MM.1S (cell line): ENCODE results near the gene NEMP1.

ENCODE experiments used
- DNase-seq: peaks from one replicate; pipeline ENCODE4 v3.0.0-alpha.2; 2015
- H2AFZ ChIP-seq: fragments of 300-600 bp; sonication (generic); 2 replicates; pipeline ENCODE4 v1.6.0; 2016; ENCODE audit warnings: antibody characterized with exemption, low read length
- H3F3A ChIP-seq: fragments of 300-600 bp; sonication (generic); 2 replicates; pipeline ENCODE4 v1.6.1; 2016; ENCODE audit warnings: mild to moderate bottlenecking, antibody characterized with exemption, low read length, moderate library complexity, mixed read lengths; ENCODE audit not compliant: insufficient read depth
- H3K27ac ChIP-seq: fragments of 300-600 bp; sonication (generic); 2 replicates; pipeline ENCODE4 v1.5.1; 2016; ENCODE audit warnings: mild to moderate bottlenecking, low read length
- H3K27me3 ChIP-seq: fragments of 300-600 bp; sonication (generic); replicated peaks from 2 replicates; pipeline ENCODE4 v1.6.0; 2016; ENCODE audit warnings: low read length; ENCODE audit not compliant: insufficient read depth
- H3K36me3 ChIP-seq: fragments of 300-600 bp; sonication (generic); replicated peaks from 2 replicates; pipeline ENCODE4 v1.6.1; 2016; ENCODE audit warnings: mild to moderate bottlenecking, low read length, mixed read lengths; ENCODE audit not compliant: insufficient read depth
- H3K4me1 ChIP-seq: fragments of 300-600 bp; sonication (generic); 2 replicates; pipeline ENCODE4 v1.6.1; 2016; ENCODE audit warnings: low read length, mixed read lengths
- H3K4me2 ChIP-seq: fragments of 300-600 bp; sonication (generic); 2 replicates; pipeline ENCODE4 v1.6.0; 2016; ENCODE audit warnings: low read depth, low read length
- H3K4me3 ChIP-seq: fragments of 300-600 bp; sonication (generic); 2 replicates; pipeline ENCODE4 v1.5.1; 2016; ENCODE audit warnings: low read length, mixed read lengths
- H3K79me2 ChIP-seq: fragments of 300-600 bp; sonication (generic); 2 replicates; pipeline ENCODE4 v1.6.1; 2016; ENCODE audit warnings: mixed run types, low read length, mixed read lengths
- H3K9ac ChIP-seq: fragments of 300-600 bp; sonication (generic); 2 replicates; pipeline ENCODE4 v1.6.1; 2016; ENCODE audit warnings: low read length, mixed read lengths
- H3K9me2 ChIP-seq: fragments of 300-600 bp; sonication (generic); replicated peaks from 2 replicates; pipeline ENCODE4 v1.6.1; 2016; ENCODE audit warnings: mild to moderate bottlenecking, low read length, mixed read lengths; ENCODE audit not compliant: insufficient read depth
- H3K9me3 ChIP-seq: fragments of 300-600 bp; sonication (generic); replicated peaks from 2 replicates; pipeline ENCODE4 v1.6.1; 2016; ENCODE audit warnings: mild to moderate bottlenecking, low read length, mixed read lengths; ENCODE audit not compliant: insufficient read depth
- H4K20me1 ChIP-seq: fragments of 300-600 bp; sonication (generic); 2 replicates; pipeline ENCODE4 v1.6.1; 2016; ENCODE audit warnings: mild to moderate bottlenecking, low read length, moderate library complexity, mixed read lengths; ENCODE audit not compliant: insufficient read depth
- CTCF ChIP-seq: fragments of 300-600 bp; sonication (generic); IDR thresholded peaks from 2 replicates; pipeline ENCODE4 v1.5.1; 2016; ENCODE audit warnings: antibody characterized with exemption, low read length, mixed read lengths
- EZH2 ChIP-seq: fragments of 300-600 bp; sonication (generic); optimal IDR thresholded peaks from 2 replicates; pipeline ENCODE3; 2017; ENCODE audit warnings: low read depth, mild to moderate bottlenecking, antibody characterized with exemption, low read length, mixed read lengths
- EZH2phosphoT487 ChIP-seq: fragments of 300-600 bp; sonication (generic); IDR thresholded peaks from 2 replicates; pipeline ENCODE4 v1.6.1; 2018; ENCODE audit warnings: antibody characterized with exemption, low read length

Gene NEMP1

DNA sequence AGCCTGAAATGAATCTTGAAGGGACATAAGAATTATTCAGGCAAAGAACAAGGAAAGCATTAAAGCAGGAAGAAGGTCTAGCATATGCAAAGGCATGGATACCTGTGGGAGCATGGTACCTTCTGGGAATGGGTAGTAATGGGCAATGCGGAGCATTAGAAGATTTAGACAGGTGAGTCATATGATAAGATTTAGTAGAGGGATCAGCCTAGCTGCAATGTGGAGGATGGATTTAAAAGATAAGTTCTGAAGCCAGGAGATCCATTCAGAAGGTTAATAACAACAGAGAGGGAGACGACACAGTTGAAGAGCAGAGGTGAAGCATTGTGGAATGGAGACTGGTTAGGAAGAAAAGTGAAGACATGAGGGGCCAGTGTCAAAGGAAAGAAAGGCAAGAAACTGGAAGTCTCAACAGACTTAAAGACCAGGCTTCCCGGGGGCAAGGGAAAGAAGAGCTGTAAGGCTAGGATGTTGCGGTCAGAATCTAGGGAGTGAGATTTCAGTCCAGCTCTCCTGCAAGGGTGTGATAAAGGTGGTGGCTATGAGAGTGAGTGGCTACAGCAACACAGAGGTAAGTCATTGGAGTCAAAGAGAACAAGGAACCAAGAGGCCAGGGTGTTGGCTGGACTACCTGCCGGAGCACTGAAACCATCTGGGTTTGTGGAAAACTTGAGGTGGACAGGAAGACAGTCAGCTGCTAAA, 38.1 kb upstream of the NEMP1 start:
- H3K36me3 ChIP-seq = no peaks in the 10 kb centered on the region
- DNase-seq = no peak
- no peak overlapping the region for H3K4me3 ChIP-seq
- H3K79me2 ChIP-seq = no peaks in the 10 kb centered on the region
- no peaks in the 10 kb centered on the region for H3K9me3 ChIP-seq
- no peak overlapping the region for H3K4me2 ChIP-seq
- H4K20me1 ChIP-seq = no peaks in the 10 kb centered on the region
- TF ChIP-seq CTCF = no peak
- no peak for TF ChIP-seq EZH2phosphoT487
- TF ChIP-seq EZH2 = no peak
- no peak overlapping the region for H3K27ac ChIP-seq
- H3K4me1 ChIP-seq = peaks cover 5% of the 10 kb centered on the region
- no peak overlapping the region for H3K9ac ChIP-seq
- H3K9me2 ChIP-seq = no peaks in the 10 kb centered on the region
- no peaks in the 10 kb centered on the region for H3K27me3 ChIP-seq
- 0 out of 2 replicates have a peak overlapping the region, but pooled peaks have one; percentile 22 for H2AFZ ChIP-seq
- peaks cover 5% of the 10 kb centered on the region; the same call in 1 of the 2 replicates for H3F3A ChIP-seq

DNA sequence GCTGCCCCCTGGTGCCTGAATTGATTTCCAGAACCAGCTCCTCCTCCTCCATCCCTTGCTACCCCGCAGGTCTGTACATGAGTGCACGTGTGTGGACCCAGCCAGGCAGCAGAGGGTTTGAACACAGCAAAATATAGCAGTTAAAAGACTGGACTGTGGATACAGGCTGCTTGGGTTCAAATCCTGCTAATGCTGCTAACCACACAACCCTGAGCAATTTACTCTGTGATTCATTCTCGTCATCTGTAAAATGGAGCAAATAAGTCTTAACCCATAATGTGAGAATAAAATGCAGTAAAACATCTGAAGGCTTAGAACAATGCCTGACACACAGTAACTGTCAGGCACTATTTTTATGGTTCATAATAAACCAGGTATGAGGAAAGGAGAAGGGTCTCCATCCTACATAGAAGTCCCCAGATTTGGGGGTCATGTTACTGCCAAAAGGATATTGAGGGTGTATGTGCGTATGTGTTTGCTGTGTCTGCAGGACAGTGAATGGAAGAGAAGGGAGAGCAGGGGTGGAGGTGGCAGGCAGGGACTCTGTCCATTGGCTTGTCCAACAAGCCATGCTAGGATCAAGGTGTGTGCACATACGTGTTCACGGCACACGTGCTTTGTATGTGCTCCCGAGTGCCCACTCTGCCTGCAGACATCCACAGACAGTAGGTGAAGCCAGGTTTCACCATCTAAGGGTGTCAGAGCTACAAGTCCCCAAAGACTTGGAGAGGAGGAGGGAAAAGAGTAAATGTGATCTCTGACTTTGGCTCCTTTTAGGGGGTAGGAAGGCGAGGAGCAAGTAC, 34.1 kb upstream of the NEMP1 start:
- Histone ChIP-seq H3K9me3 (no peaks in the 10 kb centered on the region), H3K4me3 (peak overlapping the region; percentile 72), H4K20me1 (no peaks in the 10 kb centered on the region), H3K27me3 (no peaks in the 10 kb centered on the region), H3F3A (peaks cover 14% of the 10 kb centered on the region), H3K9ac (no peak overlapping the region), H3K79me2 (peaks cover 12% of the 10 kb centered on the region; the same call in 1 of the 2 replicates), H3K36me3 (no peaks in the 10 kb centered on the region), H3K9me2 (no peaks in the 10 kb centered on the region), H3K4me2 (peak overlapping the region; percentile 98), H2AFZ (0 out of 2 replicates have a peak overlapping the region, but pooled peaks have one; percentile 23), H3K27ac (no peak overlapping the region; the same call in 1 of the 2 replicates), H3K4me1 (peaks cover 5% of the 10 kb centered on the region)
- TF ChIP-seq CTCF (peak; percentile 80), EZH2 (no peak)
- peak; percentile 82 for DNase-seq

DNA sequence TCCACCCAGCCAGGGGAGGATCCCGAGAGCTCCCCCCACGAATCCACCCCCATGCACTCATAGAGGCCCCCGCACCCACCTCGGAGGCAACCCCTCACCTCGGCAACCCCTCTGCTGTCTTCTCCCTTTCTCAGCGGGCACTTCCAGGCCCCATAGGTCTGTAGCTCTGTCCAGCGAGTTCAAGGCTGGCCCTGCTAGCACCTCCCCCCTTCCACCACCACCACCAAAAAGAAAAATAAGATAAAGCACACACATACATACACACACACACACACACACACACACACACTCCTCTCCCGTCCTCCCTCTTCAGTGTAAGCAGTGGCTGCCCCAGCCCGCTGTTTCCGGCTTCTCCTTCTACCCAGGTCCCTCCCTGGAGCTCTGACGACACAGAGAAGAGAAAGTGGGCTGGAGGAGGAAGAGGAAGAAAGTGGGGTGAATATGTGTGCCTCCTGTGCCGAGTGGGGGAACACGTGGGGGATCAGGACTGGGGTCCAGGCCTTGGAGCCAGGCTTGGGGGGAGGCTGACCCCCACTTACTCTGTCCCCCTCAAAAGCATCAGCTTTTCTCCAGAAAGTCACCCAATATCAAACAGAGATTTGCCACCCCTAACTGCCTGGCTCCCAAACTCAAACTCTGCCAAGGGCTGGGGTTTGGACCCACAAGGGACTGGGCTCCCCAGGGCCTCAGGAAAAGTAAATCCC, 32.6 kb upstream of the NEMP1 start, which contains the start of gene STAT6:
STAT6 (minus strand) TSS at position 332 of the 704 bp plus-strand sequence. CDS start 3,084 bp downstream, outside the sequence.
- Histone ChIP-seq H3F3A (peaks cover 14% of the 10 kb centered on the region), H3K9ac (peak within 1 kb of the TSS; percentile 60), H3K27me3 (no peaks in the 10 kb centered on the region), H3K4me2 (peak within 1 kb of the TSS; percentile 98), H3K36me3 (no peaks in the 10 kb centered on the region), H3K4me1 (peaks cover 5% of the 10 kb centered on the region), H3K4me3 (peak within 1 kb of the TSS; percentile 72), H3K79me2 (peaks cover 12% of the 10 kb centered on the region; the same call in 1 of the 2 replicates), H4K20me1 (no peaks in the 10 kb centered on the region), H3K27ac (peak within 1 kb of the TSS; percentile 79), H3K9me2 (no peaks in the 10 kb centered on the region), H3K9me3 (no peaks in the 10 kb centered on the region), H2AFZ (peak within 1 kb of the TSS; percentile 79)
- peak; percentile 82 for DNase-seq
- TF ChIP-seq EZH2phosphoT487 (no peak), EZH2 (no peak), CTCF (no peak)
